Thymus (tissue), 11 donors: ENCODE results near the gene DESI1. TPM values are rescaled to one million over a fixed set of nuclear protein-coding genes. Genes with fewer than 3 reads are reported as not detected.
"Not testable (repeated sequence)": the region's sequence is repeated elsewhere in the genome, so short reads cannot be mapped to it uniquely, and the experiment has no call there.

ENCODE experiments used
- DNase-seq, 9 donors: peaks; one replicate each; pipeline ENCODE4 v3.0.0-alpha.2; 2013; ENCODE audit warnings: low spot score in 9 of 9, low read depth in 6 of 9, missing footprints in 1 of 9
- H3K27ac ChIP-seq, 2 donors: one replicate each; pipeline ENCODE4 v1.5.1; 2013; ENCODE audit warnings: control low read depth in 1 of 2, low read depth in 1 of 2, low read length in 1 of 2, mild to moderate bottlenecking in 1 of 2, moderate library complexity in 1 of 2
- H3K27me3 ChIP-seq, 2 donors: one replicate each; pipeline ENCODE4 v1.5.1; 2013; ENCODE audit warnings: low read length in 1 of 2; ENCODE audit not compliant: control insufficient read depth in 2 of 2, insufficient read depth in 1 of 2
- H3K36me3 ChIP-seq, 2 donors: one replicate each; pipeline ENCODE4 v1.5.1; 2013; ENCODE audit warnings: low read length in 1 of 2, mild to moderate bottlenecking in 1 of 2, moderate library complexity in 1 of 2; ENCODE audit not compliant: control insufficient read depth in 2 of 2, insufficient read depth in 2 of 2
- H3K4me1 ChIP-seq, 2 donors: one replicate each; pipeline ENCODE4 v1.5.1; 2013; ENCODE audit warnings: low read length in 2 of 2; ENCODE audit not compliant: control insufficient read depth in 2 of 2, insufficient read depth in 2 of 2
- H3K4me3 ChIP-seq, 2 donors: one replicate each; pipeline ENCODE4 v1.5.1; 2013; ENCODE audit warnings: low read length in 2 of 2, control low read depth in 1 of 2, mild to moderate bottlenecking in 1 of 2
- H3K9me3 ChIP-seq, 2 donors: one replicate each; pipeline ENCODE4 v1.5.1; 2013; ENCODE audit warnings: low read length in 1 of 2, mild to moderate bottlenecking in 1 of 2; ENCODE audit not compliant: control insufficient read depth in 2 of 2, insufficient read depth in 1 of 2
- WGBS: extraction: QIAGEN DNeasy Blood & Tissue Kit; methylation state at CpG from one replicate; pipeline ENCODE4 v1.1.7; 2013; 5-methylcytosine and 5-hydroxymethylcytosine counted together
- polyA plus RNA-seq: library from polyadenylated mRNA; stranded (reverse); fragments of 200-250 nt; gene quantifications from one replicate; pipeline ENCODE4 v1.2.3, GENCODE V29; 2013
- total RNA-seq: library from RNA; stranded (reverse); fragments of 120-200 nt; gene quantifications from one replicate; pipeline ENCODE4 v1.2.4, GENCODE V29; 2013
- donor health status: healthy.

Gene DESI1
- total and polyA plus RNA-seq, 2 donors: 11.9 to 14.6 TPM

DNA sequence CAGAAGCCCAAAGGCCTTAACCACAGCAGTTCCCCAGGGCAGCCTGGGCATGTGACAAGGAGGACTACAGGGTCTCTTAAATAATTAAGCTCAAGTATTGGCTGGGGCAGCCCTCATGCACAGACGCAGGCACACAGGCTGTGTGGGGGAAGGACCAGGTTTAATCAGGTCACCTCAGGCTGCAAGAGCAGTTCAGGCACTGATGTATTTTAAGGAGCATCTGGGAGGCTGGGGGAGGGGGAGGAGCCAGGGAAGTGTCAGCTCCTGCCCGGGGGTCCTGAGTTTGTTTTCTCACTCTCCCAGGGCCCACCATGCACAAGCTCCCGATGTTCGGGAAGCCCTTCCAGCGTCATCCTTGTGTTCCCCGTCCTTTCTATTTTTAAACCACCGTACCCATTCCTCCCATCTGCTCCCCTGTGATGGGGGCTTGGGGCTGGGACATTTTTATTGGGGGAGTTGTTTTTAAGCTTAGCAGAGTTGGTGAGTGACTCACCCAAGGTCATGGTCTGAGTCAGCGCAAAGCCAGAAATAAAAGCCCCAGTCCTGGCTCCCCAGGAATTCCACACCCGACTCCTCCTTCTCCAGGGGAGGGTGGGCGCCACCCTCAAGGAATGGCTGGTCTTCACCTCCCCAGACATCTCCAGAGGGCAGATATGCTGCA lies 57.7 kb downstream of the DESI1 start:
- 74% methylated on average over 10 of the region's 10 CpGs for WGBS
- no peak for DNase-seq
- Histone ChIP-seq H3K27ac (no peak overlapping the region), H3K9me3 (no peaks in the 10 kb centered on the region), H3K4me1 (no peaks in the 10 kb centered on the region), H3K4me3 (no peak overlapping the region), H3K36me3 (no peaks in the 10 kb centered on the region), H3K27me3 (peaks cover 3 to 51% of the 10 kb centered on the region in 2 donors)

DNA sequence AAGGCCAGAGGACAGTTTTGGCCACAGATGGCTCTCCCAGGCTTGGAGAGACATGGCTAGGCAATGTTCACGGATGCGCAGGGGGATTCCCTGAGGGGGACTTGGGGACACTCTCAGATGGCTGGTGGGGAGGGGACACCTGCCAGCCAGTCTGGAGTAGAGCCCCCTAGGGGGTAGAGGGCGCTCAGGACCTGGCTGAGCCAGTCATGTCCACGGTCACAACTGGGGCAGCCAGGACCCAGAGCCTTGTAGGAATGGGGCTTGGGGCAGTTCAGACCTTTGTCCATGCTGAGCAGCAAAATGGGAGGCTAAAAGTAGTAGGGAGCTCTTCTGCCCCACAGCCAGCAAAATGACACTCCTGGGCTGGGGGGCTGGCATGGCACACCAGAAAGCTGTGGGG lies 58.4 kb downstream of the DESI1 start:
- no peaks in the 10 kb centered on the region for H3K9me3 ChIP-seq
- no peaks in the 10 kb centered on the region for H3K36me3 ChIP-seq
- no peak overlapping the region for H3K4me3 ChIP-seq
- peaks cover 3 to 56% of the 10 kb centered on the region in 2 donors for H3K27me3 ChIP-seq
- H3K27ac ChIP-seq: no peak overlapping the region
- no peak for DNase-seq
- WGBS: 81% methylated on average over 4 of the region's 4 CpGs
- peaks cover 0 to 4% of the 10 kb centered on the region in 2 donors for H3K4me1 ChIP-seq

DNA sequence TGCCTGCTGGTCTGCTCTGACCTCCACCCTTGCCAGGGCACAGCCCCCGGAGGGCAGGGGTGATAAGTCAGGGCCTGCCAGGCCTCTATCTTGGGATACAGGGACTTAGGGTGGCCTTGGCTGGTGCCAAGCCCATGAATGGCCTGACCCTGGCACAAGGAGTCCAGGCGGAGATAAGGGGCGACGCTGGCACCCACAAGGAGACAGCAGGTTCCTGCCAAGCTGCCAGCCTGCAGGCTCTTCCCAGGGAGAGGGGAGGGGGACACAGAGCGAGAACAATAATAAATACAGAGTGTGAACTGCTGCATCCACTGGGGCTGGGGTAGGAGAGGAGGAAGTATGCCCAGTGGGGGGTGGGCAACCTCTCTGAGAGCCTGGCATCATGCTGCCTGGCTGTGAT lies 59.1 kb downstream of the DESI1 start:
- peaks cover 3 to 57% of the 10 kb centered on the region in 2 donors for H3K27me3 ChIP-seq
- 88% methylated on average over 5 of the region's 5 CpGs for WGBS

DNA sequence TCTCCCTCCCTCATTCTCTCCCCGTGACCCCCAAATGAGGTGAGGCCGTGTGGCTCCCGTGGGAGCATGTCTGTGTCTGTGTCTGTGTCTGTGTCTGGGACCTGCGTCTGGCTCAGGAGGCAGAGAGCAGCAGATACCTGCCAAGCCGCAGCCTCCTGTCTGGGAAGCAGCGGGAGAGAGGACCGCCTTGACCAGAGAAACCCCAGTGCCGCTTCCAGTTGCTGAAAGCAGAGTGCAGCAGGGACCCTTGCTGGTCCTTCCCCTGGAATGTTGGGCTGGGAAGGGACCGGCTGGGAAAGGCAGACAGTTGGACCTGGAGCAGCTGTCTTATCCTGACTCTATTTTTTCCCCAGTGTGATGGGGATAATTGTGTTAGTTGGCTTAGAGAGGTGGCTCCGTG lies 59.5 kb downstream of the DESI1 start:
- H3K4me3 ChIP-seq: no peak overlapping the region
- H3K36me3 ChIP-seq: no peaks in the 10 kb centered on the region
- H3K27ac ChIP-seq: no peak overlapping the region
- peaks cover 3 to 57% of the 10 kb centered on the region in 2 donors for H3K27me3 ChIP-seq
- 69% methylated on average over 10 of the region's 10 CpGs for WGBS
- H3K9me3 ChIP-seq: no peaks in the 10 kb centered on the region
- peaks cover 0 to 9% of the 10 kb centered on the region in 2 donors for H3K4me1 ChIP-seq
- no peak for DNase-seq

More for the DNA sequence above, 59.1 kb downstream of the DESI1 start:
- Histone ChIP-seq H3K4me1 (peaks cover 0 to 9% of the 10 kb centered on the region in 2 donors), H3K27ac (no peak overlapping the region), H3K36me3 (no peaks in the 10 kb centered on the region), H3K4me3 (no peak overlapping the region), H3K9me3 (no peaks in the 10 kb centered on the region)
- no peak for DNase-seq

DNA sequence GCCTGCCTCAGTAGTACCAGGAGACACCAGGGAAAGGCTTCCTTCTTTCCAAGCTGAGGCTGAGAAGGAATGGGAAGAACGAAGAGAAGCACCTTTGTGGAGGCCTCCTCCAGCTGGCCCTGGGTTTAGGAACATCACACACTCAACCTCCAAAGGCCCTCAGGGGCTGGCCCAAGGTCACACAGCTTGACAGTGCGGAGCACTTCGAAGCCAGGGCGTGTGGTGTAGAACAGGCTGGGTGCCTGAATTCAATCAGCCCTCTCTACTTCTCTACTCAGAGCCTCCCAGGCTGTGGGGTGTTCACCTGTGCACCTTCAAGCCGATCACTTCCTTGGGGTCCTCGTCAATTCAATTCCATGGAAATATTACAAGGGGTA lies 60.8 kb downstream of the DESI1 start:
- no peak overlapping the region for H3K4me3 ChIP-seq
- peaks cover 3 to 57% of the 10 kb centered on the region in 2 donors for H3K27me3 ChIP-seq
- H3K9me3 ChIP-seq: no peaks in the 10 kb centered on the region
- H3K27ac ChIP-seq: no peak overlapping the region
- H3K4me1 ChIP-seq: peaks cover 0 to 9% of the 10 kb centered on the region in 2 donors
- no peaks in the 10 kb centered on the region for H3K36me3 ChIP-seq
- no peak for DNase-seq
- WGBS: 85% methylated on average over 6 of the region's 6 CpGs

DNA sequence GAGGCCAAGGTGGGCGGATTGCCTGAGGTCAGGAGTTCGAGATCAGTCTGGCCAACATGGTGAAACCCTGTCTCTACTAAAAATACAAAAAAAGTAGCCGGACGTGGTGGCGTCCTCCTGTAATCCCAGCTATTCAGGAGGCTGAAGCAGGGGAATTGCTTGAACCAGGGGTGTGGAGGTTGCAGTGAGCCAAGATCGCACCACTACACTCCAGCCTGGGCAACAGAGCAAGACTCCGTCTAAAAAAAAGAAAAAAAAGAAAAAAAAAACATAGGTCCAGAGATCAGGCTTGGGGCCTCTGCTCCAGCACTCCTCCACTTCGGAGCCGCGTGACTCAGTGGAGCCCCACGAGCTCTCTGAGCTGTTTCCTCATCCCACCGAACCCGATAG lies 62.6 kb downstream of the DESI1 start:
- not testable (repeated sequence) for H3K4me3 ChIP-seq, DNase-seq, H3K4me1 ChIP-seq, H3K9me3 ChIP-seq, H3K27ac ChIP-seq, H3K36me3 ChIP-seq
- H3K27me3 ChIP-seq: peaks cover 3 to 53% of the 10 kb centered on the region in 2 donors
- WGBS: 96% methylated on average over 13 of the region's 13 CpGs

DNA sequence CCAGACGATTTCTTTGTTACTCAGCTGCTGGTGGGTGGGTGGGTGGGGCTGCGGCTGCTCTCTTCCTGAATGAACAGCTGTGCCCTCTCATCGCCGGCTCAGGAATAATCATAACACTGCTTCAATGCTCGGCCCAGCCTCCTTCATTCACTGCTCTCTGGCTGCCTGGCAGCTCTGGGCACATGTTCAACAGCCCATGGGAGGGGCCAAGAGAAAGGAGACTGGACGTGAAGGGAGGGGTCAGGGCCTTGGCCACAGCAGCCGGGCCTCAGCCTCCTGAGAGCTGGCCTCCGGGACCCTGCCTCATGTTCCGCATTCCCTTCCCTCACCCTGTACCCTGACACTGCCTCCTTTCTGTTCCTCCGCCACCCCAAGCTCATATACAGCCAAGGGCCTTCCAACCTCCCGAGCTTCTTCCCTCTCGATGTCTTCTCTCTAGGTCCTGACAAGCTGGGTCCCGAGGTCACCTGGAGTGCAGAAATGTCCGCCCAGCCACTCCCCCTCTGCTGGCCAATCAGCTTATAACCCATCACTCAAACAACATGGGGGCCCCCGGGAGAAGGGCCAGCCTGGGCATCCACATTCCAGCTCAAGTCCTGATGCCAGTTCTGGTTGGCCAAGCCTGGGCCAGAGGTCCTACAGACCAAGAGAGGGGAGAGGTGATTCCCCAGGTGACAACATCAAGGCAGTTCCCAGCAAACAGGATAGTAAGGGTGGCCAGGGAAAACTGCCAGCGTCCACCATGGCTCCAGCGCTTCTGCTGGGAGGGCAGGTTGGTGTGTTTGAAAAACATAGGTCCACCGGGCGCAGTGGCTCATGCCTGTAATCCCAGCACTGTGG lies 63.2 kb downstream of the DESI1 start:
- no peak overlapping the region for H3K27ac ChIP-seq
- H3K9me3 ChIP-seq: no peaks in the 10 kb centered on the region
- peak in 1 of 9 donors; percentile 31 for DNase-seq
- H3K36me3 ChIP-seq: no peaks in the 10 kb centered on the region
- peaks cover 3 to 49% of the 10 kb centered on the region in 2 donors for H3K27me3 ChIP-seq
- H3K4me1 ChIP-seq: peaks cover 0 to 9% of the 10 kb centered on the region in 2 donors
- H3K4me3 ChIP-seq: no peak overlapping the region
- 74% methylated on average over 19 of the region's 19 CpGs for WGBS

DNA sequence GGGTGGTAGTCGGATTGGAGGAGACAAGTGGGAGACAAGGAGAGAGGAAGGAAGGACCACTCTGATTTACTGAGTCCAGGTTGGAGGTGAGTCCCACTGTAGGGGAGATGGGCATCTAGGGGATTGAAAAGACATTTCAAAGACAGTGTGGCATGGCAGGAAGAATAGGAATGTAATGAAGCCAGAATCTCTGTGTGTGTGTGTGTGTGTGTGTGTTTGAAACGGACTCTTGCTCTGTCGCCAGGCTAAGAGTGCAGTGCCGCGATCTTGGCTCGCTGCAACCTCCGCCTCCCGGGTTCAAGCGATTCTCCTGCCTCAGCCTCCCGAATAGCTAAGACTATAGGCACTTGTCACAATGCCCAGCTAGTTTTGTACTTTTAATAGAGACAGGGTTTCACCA lies 64.3 kb downstream of the DESI1 start:
- H3K4me1 ChIP-seq: peaks cover 0 to 9% of the 10 kb centered on the region in 2 donors
- peaks cover 0 to 42% of the 10 kb centered on the region in 2 donors for H3K27me3 ChIP-seq
- no peaks in the 10 kb centered on the region for H3K36me3 ChIP-seq
- 93% methylated on average over 10 of the region's 10 CpGs for WGBS
- no peak for DNase-seq
- no peak overlapping the region for H3K4me3 ChIP-seq
- no peaks in the 10 kb centered on the region for H3K9me3 ChIP-seq
- H3K27ac ChIP-seq: no peak overlapping the region

DNA sequence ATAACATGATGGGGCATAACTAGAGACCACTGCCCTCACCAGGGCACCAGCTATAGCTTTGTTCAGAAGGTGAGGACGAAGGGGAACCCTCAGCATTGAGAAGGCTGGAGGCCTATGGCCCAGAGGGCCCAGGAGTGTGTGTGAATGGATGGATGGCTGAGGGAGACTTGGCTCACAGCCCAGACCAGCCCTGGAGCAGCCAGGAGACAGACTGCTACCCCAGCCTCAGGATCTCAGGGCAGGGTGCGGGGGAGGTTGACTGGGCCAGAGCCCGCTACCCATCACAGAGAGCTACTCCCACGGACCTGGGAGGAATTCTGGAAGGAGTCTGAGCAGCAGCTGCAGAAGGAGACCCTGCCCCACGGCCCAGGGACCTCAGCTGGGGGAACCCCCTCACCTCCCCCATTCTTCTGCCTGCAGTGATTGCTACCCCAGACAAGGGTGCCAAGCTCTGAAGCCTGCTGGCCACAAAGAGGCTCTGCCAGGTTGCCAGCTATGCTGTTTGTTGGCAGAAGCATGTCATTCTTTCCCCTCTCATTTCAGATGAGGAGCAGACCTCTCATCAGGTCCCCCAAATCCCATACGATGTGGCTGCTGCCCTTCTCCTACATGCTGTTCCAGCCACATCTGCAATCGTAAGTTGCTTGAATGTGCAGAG lies 65.4 kb downstream of the DESI1 start:
- H3K4me1 ChIP-seq: peaks cover 0 to 9% of the 10 kb centered on the region in 2 donors
- WGBS: 95% methylated on average over 7 of the region's 7 CpGs
- H3K4me3 ChIP-seq: no peak overlapping the region

More for the DNA sequence above, 65.4 kb downstream of the DESI1 start:
- Histone ChIP-seq H3K27ac (no peak overlapping the region), H3K27me3 (peaks cover 0 to 31% of the 10 kb centered on the region in 2 donors), H3K9me3 (no peaks in the 10 kb centered on the region), H3K36me3 (no peaks in the 10 kb centered on the region)
- no peak for DNase-seq
